H9 (cell line): ENCODE results near the gene STRA6. TPM values are rescaled to one million over a fixed set of nuclear protein-coding genes. Genes with fewer than 3 reads are reported as not detected.

Experiments used
- DNase-seq: peaks from one replicate; pipeline ENCODE4 v3.0.0-alpha.2; 2017
- H2AFZ ChIP-seq: one replicate; pipeline ENCODE4 v1.6.1; 2013; ENCODE audit warnings: mild to moderate bottlenecking, low read length, control low read depth, moderate library complexity
- H2AK5ac ChIP-seq: 2 replicates; pipeline ENCODE4 v1.6.1; 2013; ENCODE audit warnings: low read length, control low read depth, mixed read lengths; ENCODE audit not compliant: insufficient read length
- H2BK120ac ChIP-seq: one replicate; pipeline ENCODE4 v1.6.1; 2013; ENCODE audit warnings: low read depth, mild to moderate bottlenecking, low read length, control low read depth, inconsistent platforms; ENCODE audit not compliant: poor library complexity, severe bottlenecking
- H2BK12ac ChIP-seq: 2 replicates; pipeline ENCODE4 v1.6.1; 2013; ENCODE audit warnings: low read length, control low read depth, mixed read lengths, low read depth; ENCODE audit not compliant: insufficient read length
- H2BK15ac ChIP-seq: 2 replicates; pipeline ENCODE4 v1.6.1; 2013; ENCODE audit warnings: low read depth, low read length, control low read depth
- H2BK20ac ChIP-seq: one replicate; pipeline ENCODE4 v1.6.1; 2013; ENCODE audit warnings: low read depth, mild to moderate bottlenecking, low read length, control low read depth, inconsistent platforms; ENCODE audit not compliant: poor library complexity, severe bottlenecking
- H2BK5ac ChIP-seq: 2 replicates; pipeline ENCODE4 v1.6.1; 2013; ENCODE audit warnings: low read length, control low read depth, mixed read lengths; ENCODE audit not compliant: insufficient read length
- H3K14ac ChIP-seq: 2 replicates; pipeline ENCODE4 v1.6.1; 2013; ENCODE audit warnings: low read length, control low read depth; ENCODE audit not compliant: insufficient read depth
- H3K18ac ChIP-seq: 2 replicates; pipeline ENCODE4 v1.6.1; 2013; ENCODE audit warnings: low read depth, mild to moderate bottlenecking, mixed read lengths, low read length, control low read depth; ENCODE audit not compliant: insufficient read length
- H3K23ac ChIP-seq: 2 replicates; pipeline ENCODE4 v1.6.1; 2013; ENCODE audit warnings: low read length, control low read depth, mixed read lengths, low read depth; ENCODE audit not compliant: insufficient read length
- H3K23me2 ChIP-seq: 2 replicates; pipeline ENCODE4 v1.6.1; 2013; ENCODE audit warnings: low read depth, mild to moderate bottlenecking, mixed read lengths, low read length, control low read depth; ENCODE audit not compliant: insufficient read length, poor library complexity, severe bottlenecking
- H3K27ac ChIP-seq: 2 replicates; pipeline ENCODE4 v1.5.1; 2013; ENCODE audit warnings: low read length, control low read depth, mixed read lengths, low read depth; ENCODE audit not compliant: insufficient read length
- H3K27me3 ChIP-seq: 2 replicates; pipeline ENCODE4 v1.6.1; 2013; ENCODE audit warnings: low read length, control low read depth, inconsistent platforms; ENCODE audit not compliant: insufficient read depth
- H3K4ac ChIP-seq: 2 replicates; pipeline ENCODE4 v1.6.1; 2013; ENCODE audit warnings: low read depth, mild to moderate bottlenecking, control low read depth, inconsistent platforms, low read length, moderate library complexity
- H3K4me1 ChIP-seq: 2 replicates; pipeline ENCODE4 v1.6.1; 2013; ENCODE audit warnings: low read length, control low read depth, inconsistent platforms; ENCODE audit not compliant: insufficient read depth
- H3K4me2 ChIP-seq: 2 replicates; pipeline ENCODE4 v1.6.1; 2013; ENCODE audit warnings: low read length, control low read depth, mixed read lengths; ENCODE audit not compliant: insufficient read length, insufficient read depth
- H3K56ac ChIP-seq: 2 replicates; pipeline ENCODE4 v1.6.1; 2013; ENCODE audit warnings: low read depth, mild to moderate bottlenecking, mixed read lengths, low read length, control low read depth; ENCODE audit not compliant: insufficient read length
- H3K79me1 ChIP-seq: 2 replicates; pipeline ENCODE4 v1.6.1; 2013; ENCODE audit warnings: low read depth, mild to moderate bottlenecking, moderate library complexity, low read length, control low read depth, inconsistent platforms; ENCODE audit not compliant: insufficient read depth, poor library complexity, severe bottlenecking
- H3K79me2 ChIP-seq: 2 replicates; pipeline ENCODE4 v1.6.1; 2013; ENCODE audit warnings: low read length, control low read depth, inconsistent platforms; ENCODE audit not compliant: insufficient read depth
- H3K9ac ChIP-seq: 2 replicates; pipeline ENCODE4 v1.6.1; 2013; ENCODE audit warnings: low read length, control low read depth, mixed read lengths; ENCODE audit not compliant: insufficient read length; ENCODE audit errors: extremely low read depth
- H3K9me3 ChIP-seq: one replicate; pipeline ENCODE4 v1.6.1; 2013; ENCODE audit warnings: low read depth, low read length, inconsistent platforms; ENCODE audit not compliant: control insufficient read depth
- H3T11ph ChIP-seq: one replicate; pipeline ENCODE4 v1.6.1; 2013; ENCODE audit warnings: mild to moderate bottlenecking, low read length, control low read depth, inconsistent platforms
- H4K20me1 ChIP-seq: one replicate; pipeline ENCODE4 v1.6.1; 2013; ENCODE audit not compliant: control insufficient read depth, insufficient read length, insufficient read depth
- H4K5ac ChIP-seq: 2 replicates; pipeline ENCODE4 v1.6.1; 2013; ENCODE audit warnings: low read depth, mild to moderate bottlenecking, mixed read lengths, low read length, control low read depth; ENCODE audit not compliant: insufficient read length
- H4K8ac ChIP-seq: replicated peaks from 2 replicates; pipeline ENCODE4 v1.6.1; 2013; ENCODE audit warnings: low read length, control low read depth, mixed read lengths, low read depth; ENCODE audit not compliant: insufficient read length
- H4K91ac ChIP-seq: 2 replicates; pipeline ENCODE4 v1.6.1; 2013; ENCODE audit warnings: low read depth, mild to moderate bottlenecking, moderate library complexity, mixed read lengths, low read length, control low read depth; ENCODE audit not compliant: insufficient read length
- H3K27ac Mint-ChIP-seq, 3 experiments: 2 replicates in 2 of 3; 3 replicates in 1 of 3; pipeline ENCODE4 v1.8.0; 2020 to 2021; ENCODE audit warnings: mixed read lengths in 3 of 3, mild to moderate bottlenecking in 1 of 3, moderate library complexity in 1 of 3
- H3K27me3 Mint-ChIP-seq: 2 replicates; pipeline ENCODE4 v1.8.0; 2021; ENCODE audit warnings: low read depth, mild to moderate bottlenecking, moderate library complexity, mixed read lengths
- H3K36me3 Mint-ChIP-seq, 3 experiments: 2 replicates in 2 of 3; 3 replicates in 1 of 3; pipeline ENCODE4 v1.8.0; 2020 to 2021; ENCODE audit warnings: low read depth in 3 of 3, mixed read lengths in 3 of 3; ENCODE audit not compliant: insufficient read depth in 1 of 3
- H3K4me1 Mint-ChIP-seq, 2 experiments: 2 replicates each; pipeline ENCODE4 v1.8.0; 2020; ENCODE audit warnings: mixed read lengths in 2 of 2
- H3K4me3 Mint-ChIP-seq, 2 experiments: 2 replicates in 1 of 2; 3 replicates in 1 of 2; pipeline ENCODE4 v1.8.0; 2020 to 2021; ENCODE audit warnings: mild to moderate bottlenecking in 2 of 2, mixed read lengths in 2 of 2, moderate library complexity in 1 of 2
- H3K9me3 Mint-ChIP-seq, 2 experiments: 2 replicates in 1 of 2; 3 replicates in 1 of 2; pipeline ENCODE4 v1.8.0; 2020; ENCODE audit warnings: mild to moderate bottlenecking in 2 of 2, mixed read lengths in 2 of 2, moderate library complexity in 1 of 2
- CTCF ChIP-seq: fragments of 200-600 bp; sonication (generic); conservative IDR thresholded peaks from 3 replicates; pipeline ENCODE4 v1.8.0; 2021; ENCODE audit warnings: antibody characterized with exemption, mild to moderate bottlenecking
- WGBS: extraction: QIAGEN DNeasy Blood & Tissue Kit; methylation state at CpG from one replicate; pipeline ENCODE4 v1.1.7; 2013; ENCODE audit warnings: missing lambda C conversion rate, low lambda C conversion rate, mixed read lengths; ENCODE audit not compliant: insufficient read length; ENCODE audit errors: extremely low coverage; 5-methylcytosine and 5-hydroxymethylcytosine counted together
- total RNA-seq: library from RNA; stranded (reverse); gene quantifications from 2 replicates; pipeline ENCODE4 v1.2.1, GENCODE V29; 2021

Gene STRA6
- total RNA-seq, 1 experiment from 2014 or later = 12.8 TPM

GRCh38 chr15:74171965-74172541, 30.5 kb downstream of the STRA6 start:
- H4K8ac ChIP-seq = no peak overlapping the region
- no peaks in the 10 kb centered on the region for H3K79me1 ChIP-seq
- H3K23ac ChIP-seq = no peak overlapping the region
- no peak overlapping the region for H3K14ac ChIP-seq
- no peak overlapping the region for H3K56ac ChIP-seq
- no peaks in the 10 kb centered on the region for H3K27me3 ChIP-seq
- H2BK5ac ChIP-seq = no peak overlapping the region
- peaks cover 26 to 53% of the 10 kb centered on the region in 2 experiments for H3K4me1 Mint-ChIP-seq
- no peak overlapping the region for H3T11ph ChIP-seq
- no peak overlapping the region for H3K27ac ChIP-seq
- H3K36me3 Mint-ChIP-seq = no peaks in the 10 kb centered on the region
- H4K5ac ChIP-seq = no peak overlapping the region
- H2BK15ac ChIP-seq = no peak overlapping the region
- no peaks in the 10 kb centered on the region for H4K20me1 ChIP-seq
- H4K91ac ChIP-seq = no peak overlapping the region
- no peak for TF ChIP-seq CTCF
- no peak overlapping the region for H3K4me2 ChIP-seq
- H3K9me3 Mint-ChIP-seq = no peaks in the 10 kb centered on the region; a peak in 1 of 5 replicates
- no peaks in the 10 kb centered on the region for H3K23me2 ChIP-seq
- H2AK5ac ChIP-seq = no peak overlapping the region
- DNase-seq = peak; percentile 17
- no peak overlapping the region for H2AFZ ChIP-seq
- peaks cover 30% of the 10 kb centered on the region for H3K27me3 Mint-ChIP-seq
- no peaks in the 10 kb centered on the region for H3K9me3 ChIP-seq
- H3K79me2 ChIP-seq = no peaks in the 10 kb centered on the region
- H2BK120ac ChIP-seq = no peak overlapping the region
- H3K4me3 Mint-ChIP-seq = no peak overlapping the region
- H3K9ac ChIP-seq = no peak overlapping the region
- H3K4me1 ChIP-seq = peaks cover 3% of the 10 kb centered on the region; the same call in 1 of the 2 replicates
- H2BK20ac ChIP-seq = no peak overlapping the region
- H3K4ac ChIP-seq = no peak overlapping the region
- no peak overlapping the region for H3K18ac ChIP-seq
- no peak overlapping the region for H2BK12ac ChIP-seq
- no CpG with 5 or more reads among the region's 1 CpG for WGBS
- no peak overlapping the region for H3K27ac Mint-ChIP-seq
